ENCODE data around the gene CCDC144A.
"Not testable (repeated sequence)": the region's sequence is repeated elsewhere in the genome, so short reads cannot be mapped to it uniquely, and the experiment has no call there.

GRCh38 chr17:16757520-16757919, 67.5 kb downstream of the CCDC144A start:
- TF ChIP-seq EZH2 (IDR thresholded peaks at IDR 0.05); FOXP2 (optimal IDR thresholded peaks at IDR 0.05; ENCODE audit: control extremely low read depth, extremely low read length, insufficient read depth): not testable (repeated sequence)

All from SK-N-MC (cell line).